BLaER1 treated with 17β-estradiol and CSF1 and Interleukin-3, amounts not matched to agents 10 nM and 100 nM (cell line): Measurements from ENCODE around the gene CRTC1.
"Not testable (repeated sequence)": the region's sequence is repeated elsewhere in the genome, so short reads cannot be mapped to it uniquely, and the experiment has no call there.

Experiments
- H3K27ac ChIP-seq, 11 experiments: shearing (Covaris generic); formaldehyde crosslinking; 2 replicates each; pipeline ENCODE4 v1.8.1; 2022
- H3K27me3 ChIP-seq, 11 experiments: shearing (Covaris generic); formaldehyde crosslinking; 2 replicates each; pipeline ENCODE4 v1.8.1; 2022
- H3K36me3 ChIP-seq, 11 experiments: shearing (Covaris generic); formaldehyde crosslinking; 2 replicates each; pipeline ENCODE4 v1.8.1; 2022
- H3K4me1 ChIP-seq, 10 experiments: shearing (Covaris generic); formaldehyde crosslinking; 2 replicates each; pipeline ENCODE4 v1.8.1; 2022
- H3K4me2 ChIP-seq, 11 experiments: shearing (Covaris generic); formaldehyde crosslinking; 2 replicates each; pipeline ENCODE4 v1.8.1; 2022
- H3K4me3 ChIP-seq, 10 experiments: shearing (Covaris generic); formaldehyde crosslinking; 2 replicates each; pipeline ENCODE4 v1.8.1; 2022
- H3K9ac ChIP-seq, 11 experiments: shearing (Covaris generic); formaldehyde crosslinking; 2 replicates each; pipeline ENCODE4 v1.8.1; 2022
- H3K9me3 ChIP-seq, 11 experiments: shearing (Covaris generic); formaldehyde crosslinking; replicated peaks in 1 of 11; 2 replicates each; pipeline ENCODE4 v1.8.1; 2022
- H4K20me1 ChIP-seq, 11 experiments: shearing (Covaris generic); formaldehyde crosslinking; 2 replicates each; pipeline ENCODE4 v1.8.1; 2022
- Cebpa-rat ChIP-seq, 11 experiments: shearing (Covaris generic); IDR thresholded peaks; 2 replicates each; pipeline ENCODE4 v1.8.1; 2022

Gene CRTC1

DNA sequence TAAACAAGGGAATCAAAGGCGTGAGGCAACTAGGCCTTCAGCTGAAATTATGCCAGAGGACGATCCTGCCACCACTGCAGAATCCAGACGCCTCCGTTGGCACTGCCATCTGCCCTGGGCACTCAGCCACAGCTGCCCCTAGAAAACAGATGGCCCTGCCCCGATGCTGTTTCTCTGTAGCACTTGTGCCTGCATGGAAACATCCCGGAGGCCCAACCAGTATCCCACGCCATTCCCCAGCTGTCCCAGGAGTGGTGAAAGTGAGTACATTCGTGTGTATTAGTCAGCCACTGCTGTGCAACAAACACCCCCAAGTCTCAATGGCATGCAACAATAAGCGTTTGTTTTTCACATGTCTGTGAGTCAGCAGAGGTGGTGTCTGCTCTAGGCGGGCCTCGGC is 8.9 kb upstream of the CRTC1 start:
- peaks cover 0 to 23% (median 4%) of the 10 kb centered on the region in 11 experiments; a peak in 8 of 22 replicates for H3K27me3 ChIP-seq
- H3K9me3 ChIP-seq, result no peaks in the 10 kb centered on the region
- TF ChIP-seq Cebpa-rat (IDR thresholded peaks at IDR 0.05), result no peak
- no peak overlapping the region for H3K27ac ChIP-seq
- no peak overlapping the region for H3K9ac ChIP-seq
- peaks cover 9 to 35% (median 30%) of the 10 kb centered on the region in 11 experiments; a peak in 19 of 22 replicates for H4K20me1 ChIP-seq
- peaks cover 58 to 79% (median 68%) of the 10 kb centered on the region in 10 experiments for H3K4me1 ChIP-seq
- H3K36me3 ChIP-seq, result no peaks in the 10 kb centered on the region
- no peak overlapping the region for H3K4me2 ChIP-seq
- H3K4me3 ChIP-seq, result no peak overlapping the region

DNA sequence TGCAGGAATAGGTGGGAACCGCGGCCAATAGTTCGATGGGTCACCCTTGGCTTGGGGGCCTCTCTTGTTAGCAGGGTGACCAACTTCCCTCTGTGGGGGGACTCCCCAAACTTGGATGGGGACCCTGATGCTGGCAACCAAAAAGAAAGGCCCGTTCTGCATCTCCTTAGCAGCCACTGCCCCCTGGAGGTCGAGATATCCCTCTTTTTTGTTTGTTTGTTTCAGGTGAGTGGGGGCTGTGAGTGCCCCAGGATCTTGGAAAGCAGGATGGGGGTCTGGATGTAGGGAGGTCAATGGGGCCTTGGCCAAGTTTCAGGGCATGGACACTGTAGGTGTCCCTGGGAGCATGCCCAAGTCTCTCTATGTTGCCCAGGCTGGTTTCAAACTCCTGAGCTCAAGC is 7.7 kb upstream of the CRTC1 start:
- no peak for TF ChIP-seq Cebpa-rat (IDR thresholded peaks at IDR 0.05)
- no peaks in the 10 kb centered on the region for H3K9me3 ChIP-seq
- no peaks in the 10 kb centered on the region for H3K36me3 ChIP-seq
- peaks cover 46 to 79% (median 64%) of the 10 kb centered on the region in 10 experiments for H3K4me1 ChIP-seq
- peaks cover 0 to 17% (median 4%) of the 10 kb centered on the region in 11 experiments; a peak in 8 of 22 replicates for H3K27me3 ChIP-seq
- H4K20me1 ChIP-seq, result peaks cover 0 to 23% (median 19%) of the 10 kb centered on the region in 11 experiments; a peak in 16 of 22 replicates
- peak overlapping the region in 1 of 11 experiments; percentile 37; a peak in 1 of 22 replicates for H3K27ac ChIP-seq
- H3K9ac ChIP-seq, result no peak overlapping the region
- peak overlapping the region in 5 of 11 experiments; percentile 0 to 92 (median 80); a peak in 7 of 22 replicates for H3K4me2 ChIP-seq
- H3K4me3 ChIP-seq, result no peak overlapping the region

DNA sequence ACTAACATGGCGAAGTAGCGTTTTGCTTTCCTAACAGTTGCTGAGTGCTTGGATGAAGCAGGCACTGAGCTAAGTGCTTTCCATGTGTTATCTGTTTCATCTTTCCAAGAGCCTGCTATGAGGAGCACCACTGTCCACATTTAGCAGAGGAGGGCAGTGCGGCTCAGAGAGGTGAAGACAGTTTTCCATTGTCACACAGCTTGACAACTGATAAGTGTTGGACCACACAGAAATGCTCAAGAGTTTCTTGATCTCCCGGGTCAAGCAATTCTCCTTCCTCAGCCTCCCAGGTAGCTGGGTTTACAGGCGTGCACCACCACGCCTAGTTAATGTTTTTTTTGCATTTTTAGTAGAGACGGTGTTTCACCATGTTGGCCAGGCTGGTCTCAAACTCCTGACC is 6.8 kb upstream of the CRTC1 start:
- peak overlapping the region in 7 of 11 experiments; percentile 67 to 83 (median 79); a peak in 9 of 22 replicates for H3K27ac ChIP-seq
- peak overlapping the region in 8 of 11 experiments; percentile 75 to 92 (median 86); a peak in 14 of 22 replicates for H3K4me2 ChIP-seq

DNA sequence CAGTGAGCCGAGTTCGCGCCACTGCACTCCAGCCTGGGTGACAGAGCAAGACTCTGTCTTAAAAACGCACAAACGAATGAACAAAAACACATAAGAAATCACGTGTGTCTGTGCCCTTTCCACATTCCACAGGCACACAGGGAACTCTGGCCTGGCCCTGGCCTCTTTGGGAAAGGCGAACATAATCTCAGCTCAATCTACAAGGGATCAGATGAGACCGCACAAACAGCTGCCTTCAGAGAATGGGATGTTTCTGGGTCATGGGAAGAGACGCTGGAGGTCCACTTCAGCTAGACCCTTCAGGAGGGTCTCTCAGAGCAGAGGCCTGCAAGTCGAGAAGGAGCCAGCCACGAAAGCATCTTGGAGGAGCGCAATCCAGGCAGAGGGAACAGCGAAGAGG is 6.3 kb upstream of the CRTC1 start:
- no peak for TF ChIP-seq Cebpa-rat (IDR thresholded peaks at IDR 0.05)
- Histone ChIP-seq H3K9me3 (no peaks in the 10 kb centered on the region), H3K9ac (peak overlapping the region in 7 of 11 experiments; percentile 21 to 69 (median 40); a peak in 11 of 22 replicates), H3K4me2 (peak overlapping the region; percentile 56 to 92 (median 80); a peak in 20 of 22 replicates), H3K27me3 (peaks cover 0 to 6% (median 0%) of the 10 kb centered on the region in 11 experiments; a peak in 5 of 22 replicates), H3K27ac (peak overlapping the region in 8 of 11 experiments; percentile 58 to 83 (median 78); a peak in 16 of 22 replicates), H4K20me1 (peaks cover 0 to 9% (median 5%) of the 10 kb centered on the region in 11 experiments; a peak in 13 of 22 replicates), H3K4me1 (peaks cover 35 to 79% (median 59%) of the 10 kb centered on the region in 10 experiments), H3K4me3 (no peak overlapping the region), H3K36me3 (no peaks in the 10 kb centered on the region)

More for the DNA sequence above, 6.8 kb upstream of the CRTC1 start:
- H3K4me1 ChIP-seq, result peaks cover 37 to 79% (median 60%) of the 10 kb centered on the region in 10 experiments
- TF ChIP-seq Cebpa-rat (IDR thresholded peaks at IDR 0.05), result no peak
- peak overlapping the region in 3 of 11 experiments; percentile 37 to 69 (median 59); a peak in 2 of 22 replicates for H3K9ac ChIP-seq
- H3K27me3 ChIP-seq, result peaks cover 0 to 10% (median 3%) of the 10 kb centered on the region in 11 experiments; a peak in 7 of 22 replicates
- H4K20me1 ChIP-seq, result peaks cover 0 to 14% (median 10%) of the 10 kb centered on the region in 11 experiments; a peak in 16 of 22 replicates
- H3K9me3 ChIP-seq, result no peaks in the 10 kb centered on the region
- no peak overlapping the region for H3K4me3 ChIP-seq
- H3K36me3 ChIP-seq, result no peaks in the 10 kb centered on the region

DNA sequence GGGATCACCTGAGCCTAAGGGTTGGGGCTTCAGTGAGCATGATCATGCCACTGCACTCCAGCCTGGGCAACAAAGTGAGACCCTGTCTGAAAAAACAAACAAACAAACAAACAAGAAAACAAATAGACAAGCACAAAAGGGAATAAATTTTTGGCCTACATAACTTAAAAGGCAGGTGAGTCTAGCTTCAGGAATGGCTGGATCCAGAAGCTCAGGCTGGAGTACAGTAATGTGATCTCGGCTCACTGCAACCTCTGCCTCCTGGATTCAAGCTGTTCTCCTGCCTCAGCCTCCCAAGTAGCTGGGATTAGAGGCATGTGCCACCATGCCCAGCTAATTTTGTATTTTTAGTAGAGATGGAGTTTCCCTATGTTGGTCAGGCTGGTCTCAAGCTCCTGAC is 3.3 kb upstream of the CRTC1 start:
- H3K4me1 ChIP-seq, result peaks cover 51 to 92% (median 76%) of the 10 kb centered on the region in 10 experiments
- H3K27ac ChIP-seq, result peak overlapping the region in 8 of 11 experiments; percentile 18 to 83 (median 78); a peak in 8 of 22 replicates
- H3K9ac ChIP-seq, result peak overlapping the region in 1 of 11 experiments; percentile 3; a peak in 4 of 22 replicates
- H3K9me3 ChIP-seq, H3K36me3 ChIP-seq, H3K4me3 ChIP-seq, H3K27me3 ChIP-seq: not testable (repeated sequence)
- peak overlapping the region in 6 of 11 experiments; percentile 75 to 92 (median 88); a peak in 10 of 22 replicates for H3K4me2 ChIP-seq
- H4K20me1 ChIP-seq, result peaks cover 0 to 14% (median 12%) of the 10 kb centered on the region in 11 experiments; a peak in 14 of 22 replicates

DNA sequence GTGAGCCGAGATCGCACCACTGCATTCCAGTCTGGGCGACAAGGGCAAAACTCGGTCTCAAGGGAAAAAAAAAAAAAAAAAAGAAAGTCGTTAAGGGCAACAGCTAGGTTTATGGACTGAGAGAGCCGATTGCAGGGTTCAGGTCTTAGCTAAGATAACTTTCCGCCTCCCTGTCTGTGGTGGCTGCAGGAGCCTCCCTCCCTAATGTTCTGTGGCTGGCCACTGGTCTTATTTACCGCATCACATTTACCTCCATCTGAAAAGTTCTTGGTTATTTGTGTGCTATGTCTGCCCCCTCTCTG is 722 bp upstream of the CRTC1 start:
- TF ChIP-seq Cebpa-rat (IDR thresholded peaks at IDR 0.05), result no peak
- Histone ChIP-seq H3K27ac (peak overlapping the region in 10 of 11 experiments; percentile 32 to 90 (median 85); a peak in 19 of 22 replicates), H3K9me3 (no peaks in the 10 kb centered on the region), H3K4me2 (peak overlapping the region; percentile 59 to 99 (median 89)), H3K27me3 (no peaks in the 10 kb centered on the region), H3K4me3 (peak overlapping the region; percentile 49 to 81 (median 68)), H4K20me1 (peaks cover 8 to 39% (median 33%) of the 10 kb centered on the region in 11 experiments; a peak in 21 of 22 replicates), H3K4me1 (peaks cover 57 to 92% (median 67%) of the 10 kb centered on the region in 10 experiments), H3K9ac (peak overlapping the region; percentile 65 to 91 (median 86)), H3K36me3 (peaks cover 0 to 14% (median 0%) of the 10 kb centered on the region in 11 experiments; a peak in 2 of 22 replicates)

DNA sequence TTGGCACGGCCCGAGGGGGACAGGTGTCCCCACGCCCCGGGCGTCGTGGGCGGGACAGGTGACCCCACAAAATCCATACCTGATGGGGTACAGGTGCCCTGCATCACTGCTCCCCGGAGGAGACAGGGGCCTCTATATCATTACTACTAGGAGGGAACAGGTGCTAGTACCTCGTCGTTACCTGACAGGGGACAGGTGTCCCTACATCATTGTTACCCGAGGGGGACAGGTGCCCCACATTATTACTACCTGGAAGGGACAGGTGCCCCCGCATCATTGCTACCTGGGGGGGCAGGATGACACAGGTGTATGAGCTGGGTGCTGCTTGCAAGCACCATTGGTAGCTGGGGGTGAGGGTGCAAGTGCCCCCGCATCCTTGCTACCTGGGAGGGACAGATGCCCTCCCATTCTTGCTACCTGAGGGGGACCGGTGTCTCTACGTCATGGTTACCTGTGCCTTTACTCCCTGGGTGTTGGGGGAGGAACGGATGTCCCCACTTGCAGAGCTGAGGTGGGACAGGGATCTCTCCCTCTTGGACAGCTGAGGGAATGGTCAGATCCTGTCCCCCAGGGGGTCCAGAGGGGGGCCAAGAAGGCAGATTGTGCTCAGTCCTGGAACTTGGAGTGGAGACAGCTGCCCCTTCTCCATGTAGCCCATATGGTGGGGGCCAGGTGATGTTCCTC is 620 bp downstream of the CRTC1 start:
- Histone ChIP-seq H3K27me3 (no peaks in the 10 kb centered on the region), H3K27ac (peak overlapping the region in 10 of 11 experiments; percentile 51 to 90 (median 85); a peak in 13 of 22 replicates), H3K36me3 (peaks cover 0 to 14% (median 0%) of the 10 kb centered on the region in 11 experiments; a peak in 2 of 22 replicates), H3K9ac (peak overlapping the region; percentile 65 to 91 (median 86); a peak in 21 of 22 replicates), H4K20me1 (peaks cover 9 to 52% (median 46%) of the 10 kb centered on the region in 11 experiments; a peak in 21 of 22 replicates), H3K9me3 (no peaks in the 10 kb centered on the region), H3K4me3 (peak overlapping the region; percentile 49 to 81 (median 68)), H3K4me1 (peaks cover 46 to 90% (median 57%) of the 10 kb centered on the region in 10 experiments), H3K4me2 (peak overlapping the region; percentile 97 to 100 (median 98))
- TF ChIP-seq Cebpa-rat (IDR thresholded peaks at IDR 0.05), result no peak

DNA sequence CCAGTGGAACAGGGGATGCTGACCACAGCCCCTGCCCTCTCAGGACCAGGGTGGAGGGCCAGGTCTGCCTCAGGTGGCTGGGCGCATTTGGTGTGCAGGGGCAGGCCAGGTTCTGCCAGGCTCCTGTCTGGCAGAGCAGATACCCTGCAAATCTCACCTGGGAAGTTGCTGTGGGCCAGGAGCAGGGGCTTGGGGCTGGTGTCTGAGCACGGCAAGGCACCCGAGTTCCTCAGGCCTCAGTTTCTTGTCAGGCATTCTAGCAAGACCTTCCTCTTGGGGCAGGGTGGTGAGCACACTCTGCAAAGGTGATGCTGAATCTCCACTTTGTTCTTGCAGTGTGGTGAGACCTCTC is 1.1 kb downstream of the CRTC1 start:
- no peak overlapping the region; a peak in 1 of 22 replicates for H3K27ac ChIP-seq
- peak overlapping the region; percentile 65 to 91 (median 86); a peak in 20 of 22 replicates for H3K9ac ChIP-seq

More for the DNA sequence above, 1.1 kb downstream of the CRTC1 start:
- Histone ChIP-seq H3K9me3 (no peaks in the 10 kb centered on the region), H4K20me1 (peaks cover 11 to 58% (median 49%) of the 10 kb centered on the region in 11 experiments; a peak in 21 of 22 replicates), H3K36me3 (peaks cover 0 to 14% (median 0%) of the 10 kb centered on the region in 11 experiments; a peak in 2 of 22 replicates), H3K4me1 (peaks cover 41 to 85% (median 53%) of the 10 kb centered on the region in 10 experiments), H3K4me3 (peak overlapping the region; percentile 49 to 81 (median 68); a peak in 18 of 20 replicates), H3K4me2 (peak overlapping the region; percentile 97 to 100 (median 98)), H3K27me3 (no peaks in the 10 kb centered on the region)
- no peak for TF ChIP-seq Cebpa-rat (IDR thresholded peaks at IDR 0.05)
